HG03439 (cell line): ENCODE measurements around the gene MRPL27.

Experiments used
- ATAC-seq: cut with Tn5 transposase; IDR thresholded peaks from one replicate; pipeline ENCODE4 v1.9.1; 2021; ENCODE audit warnings: mild to moderate bottlenecking, moderate library complexity; ENCODE audit not compliant: unreplicated experiment

Gene MRPL27

DNA sequence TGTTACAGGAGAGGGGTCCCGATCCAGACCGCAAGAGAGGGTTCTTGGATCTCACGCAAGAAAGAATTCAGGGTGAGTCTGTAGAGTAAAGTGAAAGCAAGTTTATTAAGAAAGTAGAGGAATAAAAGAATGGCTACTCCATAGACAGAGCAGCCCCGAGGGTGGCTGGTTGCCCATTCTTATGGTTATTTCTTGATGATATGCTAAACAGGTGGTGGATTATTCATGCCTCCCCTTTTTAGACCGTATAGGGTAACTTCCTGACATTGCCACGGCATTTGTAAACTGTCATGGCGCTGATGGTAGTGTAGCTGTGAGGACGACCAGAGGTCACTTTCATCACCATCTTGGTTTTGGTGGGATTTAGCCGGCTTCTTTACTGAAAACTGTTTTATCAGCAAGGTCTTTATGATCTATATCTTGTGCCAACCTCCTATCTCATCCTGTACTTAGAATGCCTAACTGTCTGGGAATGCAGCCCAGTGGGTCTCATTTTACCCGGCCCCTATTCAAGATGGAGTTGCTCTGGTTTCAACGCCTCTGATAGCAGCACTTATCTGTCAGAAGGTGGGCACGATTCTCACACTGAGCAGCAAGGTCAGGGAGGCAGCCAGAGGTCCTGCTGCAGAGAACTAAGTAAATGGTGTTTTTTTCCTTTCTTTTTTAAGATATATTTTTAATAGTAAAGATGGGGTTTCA is 53.5 kb downstream of the MRPL27 start:
- ATAC-seq: no peak

DNA sequence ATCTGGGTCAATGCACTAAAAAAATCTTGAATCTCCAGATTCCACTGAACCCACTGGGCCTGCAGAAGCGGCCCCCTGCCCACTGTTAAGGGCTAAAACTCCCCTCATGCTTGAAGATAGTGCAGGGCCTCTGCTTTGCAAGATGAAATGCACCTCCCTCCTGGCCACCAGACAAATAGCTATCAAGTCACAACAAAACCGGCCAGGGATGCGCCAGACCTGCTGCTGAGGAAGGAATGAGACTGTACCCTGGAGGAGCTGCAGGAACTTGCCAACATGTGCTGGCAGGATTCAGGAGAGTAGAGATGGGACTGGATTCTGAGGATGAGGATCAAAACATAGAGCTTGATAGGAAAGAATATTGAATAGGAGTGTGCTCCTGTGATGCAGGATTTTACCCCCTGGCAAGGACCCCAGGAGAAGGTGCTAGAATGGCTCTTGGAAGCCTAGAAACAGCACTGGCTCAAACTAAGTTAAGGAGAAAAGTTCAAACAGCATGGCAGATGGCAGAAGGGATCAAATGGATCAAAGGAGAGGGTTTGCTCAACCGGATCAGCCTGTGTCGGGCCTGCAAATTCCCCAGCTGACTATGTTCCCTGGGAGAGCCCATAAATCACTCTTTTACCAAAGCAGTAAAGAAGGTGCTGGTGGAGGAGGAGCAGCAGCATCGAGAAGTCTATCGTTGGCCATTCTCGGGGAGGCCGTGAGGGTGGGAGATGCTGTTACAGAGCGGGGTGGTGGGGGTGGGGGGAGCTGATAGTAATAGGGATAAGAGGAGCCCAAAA is 54.3 kb downstream of the MRPL27 start:
- ATAC-seq: no peak
